HCT116 (cell line): ENCODE measurements around the gene TNFAIP2.

Source experiments
- CTCF ChIP-seq, 3 experiments: fragments of 200-600 bp in 1 of 3; sonication (generic) in 1 of 3; IDR thresholded peaks in 2 of 3; conservative IDR thresholded peaks in 1 of 3; 2 replicates each; pipeline ENCODE4 v1.5.1; 2012 to 2017; ENCODE audit warnings: low read depth in 2 of 3, low read length in 2 of 3, antibody characterized with exemption in 1 of 3, borderline replicate concordance in 1 of 3, control low read depth in 1 of 3, mild to moderate bottlenecking in 1 of 3, mixed read lengths in 1 of 3, mixed run types in 1 of 3, moderate library complexity in 1 of 3; ENCODE audit not compliant: insufficient read depth in 1 of 3
- TF ChIP-seq, protein P1 (sequence below): IDR thresholded peaks from 2 replicates; pipeline ENCODE4 v1.6.1; 2012; ENCODE audit warnings: low read depth

DNA sequence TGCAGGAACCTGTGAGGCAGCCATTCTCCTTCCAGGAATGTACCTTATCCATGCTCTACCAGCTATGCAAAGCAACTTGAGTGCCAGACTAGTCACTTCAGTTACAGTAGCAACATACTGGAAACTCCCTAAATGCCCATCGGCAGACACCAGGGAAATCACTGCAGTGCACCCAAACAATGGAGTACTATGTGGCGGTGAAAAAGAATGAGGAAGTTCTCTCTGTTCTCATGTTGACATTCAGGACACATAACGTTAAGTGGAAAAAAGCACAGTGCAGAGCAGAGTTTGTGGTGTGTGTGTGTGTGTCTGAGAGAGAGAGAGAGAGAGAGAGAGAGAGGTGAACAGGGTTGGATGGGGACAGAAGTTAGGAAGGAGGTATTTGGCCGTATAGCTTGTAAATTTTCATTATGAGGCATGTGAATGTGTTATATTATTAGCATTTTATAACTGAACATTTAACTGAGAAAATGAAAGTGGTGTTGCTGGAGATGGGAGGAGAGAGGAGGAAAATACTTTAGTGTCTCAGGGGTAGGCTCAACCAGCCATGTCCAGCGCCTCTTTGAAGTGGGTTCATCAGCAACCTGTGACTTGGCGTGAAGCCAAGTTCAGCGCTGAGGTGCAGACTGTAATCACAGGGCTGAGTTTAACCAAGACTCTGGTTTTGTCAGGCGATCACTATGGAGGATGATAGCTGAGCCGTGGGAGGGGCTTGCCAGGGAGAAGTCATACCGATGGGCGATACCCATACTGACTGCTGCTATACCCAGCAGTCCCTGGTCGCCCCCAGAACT lies 17.3 kb downstream of the TNFAIP2 start:
- TF ChIP-seq, protein P1, sequence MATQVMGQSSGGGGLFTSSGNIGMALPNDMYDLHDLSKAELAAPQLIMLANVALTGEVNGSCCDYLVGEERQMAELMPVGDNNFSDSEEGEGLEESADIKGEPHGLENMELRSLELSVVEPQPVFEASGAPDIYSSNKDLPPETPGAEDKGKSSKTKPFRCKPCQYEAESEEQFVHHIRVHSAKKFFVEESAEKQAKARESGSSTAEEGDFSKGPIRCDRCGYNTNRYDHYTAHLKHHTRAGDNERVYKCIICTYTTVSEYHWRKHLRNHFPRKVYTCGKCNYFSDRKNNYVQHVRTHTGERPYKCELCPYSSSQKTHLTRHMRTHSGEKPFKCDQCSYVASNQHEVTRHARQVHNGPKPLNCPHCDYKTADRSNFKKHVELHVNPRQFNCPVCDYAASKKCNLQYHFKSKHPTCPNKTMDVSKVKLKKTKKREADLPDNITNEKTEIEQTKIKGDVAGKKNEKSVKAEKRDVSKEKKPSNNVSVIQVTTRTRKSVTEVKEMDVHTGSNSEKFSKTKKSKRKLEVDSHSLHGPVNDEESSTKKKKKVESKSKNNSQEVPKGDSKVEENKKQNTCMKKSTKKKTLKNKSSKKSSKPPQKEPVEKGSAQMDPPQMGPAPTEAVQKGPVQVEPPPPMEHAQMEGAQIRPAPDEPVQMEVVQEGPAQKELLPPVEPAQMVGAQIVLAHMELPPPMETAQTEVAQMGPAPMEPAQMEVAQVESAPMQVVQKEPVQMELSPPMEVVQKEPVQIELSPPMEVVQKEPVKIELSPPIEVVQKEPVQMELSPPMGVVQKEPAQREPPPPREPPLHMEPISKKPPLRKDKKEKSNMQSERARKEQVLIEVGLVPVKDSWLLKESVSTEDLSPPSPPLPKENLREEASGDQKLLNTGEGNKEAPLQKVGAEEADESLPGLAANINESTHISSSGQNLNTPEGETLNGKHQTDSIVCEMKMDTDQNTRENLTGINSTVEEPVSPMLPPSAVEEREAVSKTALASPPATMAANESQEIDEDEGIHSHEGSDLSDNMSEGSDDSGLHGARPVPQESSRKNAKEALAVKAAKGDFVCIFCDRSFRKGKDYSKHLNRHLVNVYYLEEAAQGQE, result no peak
- no peak for TF ChIP-seq CTCF (IDR thresholded peaks at IDR 0.05 in 2 of 3, conservative IDR thresholded peaks at IDR 0.05 in 1 of 3; ENCODE audit: borderline replicate concordance in 1 of 3, insufficient read depth in 1 of 3, low read depth in 2 of 3, low read length in 2 of 3)
